HG02798 (cell line): ENCODE results near the gene UBA1.

Experiments
- ATAC-seq: cut with Tn5 transposase; IDR thresholded peaks from one replicate; pipeline ENCODE4 v1.9.1; 2021; ENCODE audit warnings: mild to moderate bottlenecking; ENCODE audit not compliant: unreplicated experiment, poor library complexity

UBA1 gene

DNA sequence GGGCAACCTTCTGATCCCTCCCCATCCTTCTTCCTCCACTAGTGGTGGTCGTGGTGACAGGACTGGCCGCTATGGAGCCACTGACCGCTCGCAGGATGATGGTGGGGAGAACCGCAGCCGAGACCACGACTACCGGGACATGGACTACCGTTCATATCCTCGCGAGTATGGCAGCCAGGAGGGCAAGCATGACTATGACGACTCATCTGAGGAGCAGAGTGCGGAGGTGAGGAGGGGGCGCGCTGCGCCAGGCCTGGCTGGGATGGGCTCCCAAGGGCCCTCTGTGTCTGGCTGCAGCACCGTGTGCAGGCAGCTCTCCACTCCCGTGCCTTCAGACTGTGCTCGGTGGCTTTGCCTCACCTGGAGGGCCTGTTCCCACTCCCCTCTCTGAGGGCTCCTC is 24.4 kb upstream of the UBA1 start:
- ATAC-seq, result no peak

DNA sequence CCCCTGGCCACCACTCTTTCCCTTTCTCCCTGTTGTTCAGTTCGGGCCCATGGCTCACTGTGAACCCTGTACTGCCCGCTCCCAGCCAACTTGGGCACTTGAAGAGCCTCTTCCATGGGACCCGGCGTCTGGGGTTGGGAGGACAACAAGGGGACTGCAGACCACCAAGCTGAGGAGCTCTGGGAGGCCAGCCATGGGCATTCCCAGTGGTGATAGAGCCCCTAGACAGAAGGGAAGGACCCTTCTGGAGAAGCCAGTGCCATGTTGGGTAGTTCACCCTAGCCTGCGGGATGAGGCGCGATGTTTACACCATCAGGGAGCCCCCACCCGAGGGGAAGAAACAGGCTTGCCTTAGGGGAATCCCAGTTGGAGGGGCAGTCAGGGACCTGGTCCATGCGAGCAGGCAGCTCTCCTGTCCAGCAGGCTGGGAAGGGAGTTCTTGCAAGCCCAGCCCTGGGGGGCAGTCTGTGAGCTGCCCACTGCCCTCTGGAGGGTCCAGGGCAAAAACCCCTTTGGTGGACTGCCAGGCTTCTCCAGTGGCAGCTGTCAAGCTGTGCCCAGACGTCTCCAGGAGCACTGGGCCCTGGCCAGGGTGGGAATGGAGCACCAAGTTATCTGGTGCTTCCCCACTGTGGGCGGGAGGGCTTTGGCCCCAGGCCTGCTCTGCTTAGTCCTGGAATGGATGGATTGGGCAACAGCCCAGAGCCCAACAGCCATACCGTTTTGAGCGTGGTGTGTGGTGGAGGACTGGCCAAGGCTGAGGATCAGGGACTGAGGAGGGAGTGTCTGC is 23.7 kb upstream of the UBA1 start:
- ATAC-seq, result no peak

GRCh38 chrX:47170861-47171692 is 22.6 kb upstream of the UBA1 start:
- no peak for ATAC-seq

DNA sequence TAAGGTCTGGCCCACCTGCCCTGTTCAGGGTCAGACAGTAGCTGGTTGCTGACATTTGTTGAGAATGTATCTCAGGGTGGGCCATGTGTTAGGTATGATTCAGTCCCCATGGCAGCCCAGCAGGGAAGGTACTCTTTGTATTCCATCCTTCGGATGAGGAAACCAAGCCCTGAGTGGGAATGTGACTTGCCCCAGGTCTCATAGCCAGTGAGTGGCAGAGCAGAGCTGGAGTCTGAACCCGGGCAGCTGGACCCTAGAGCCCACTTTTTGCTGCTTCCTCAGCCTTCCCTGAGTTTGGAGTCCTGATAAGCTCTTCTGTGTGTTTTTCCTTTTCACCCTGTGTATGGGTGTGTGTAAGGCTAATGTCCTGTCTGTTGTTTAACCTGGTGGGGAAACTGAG is 21.6 kb upstream of the UBA1 start:
- ATAC-seq, result no peak

GRCh38 chrX:47172549-47172948 is 21.1 kb upstream of the UBA1 start:
- no peak for ATAC-seq

DNA sequence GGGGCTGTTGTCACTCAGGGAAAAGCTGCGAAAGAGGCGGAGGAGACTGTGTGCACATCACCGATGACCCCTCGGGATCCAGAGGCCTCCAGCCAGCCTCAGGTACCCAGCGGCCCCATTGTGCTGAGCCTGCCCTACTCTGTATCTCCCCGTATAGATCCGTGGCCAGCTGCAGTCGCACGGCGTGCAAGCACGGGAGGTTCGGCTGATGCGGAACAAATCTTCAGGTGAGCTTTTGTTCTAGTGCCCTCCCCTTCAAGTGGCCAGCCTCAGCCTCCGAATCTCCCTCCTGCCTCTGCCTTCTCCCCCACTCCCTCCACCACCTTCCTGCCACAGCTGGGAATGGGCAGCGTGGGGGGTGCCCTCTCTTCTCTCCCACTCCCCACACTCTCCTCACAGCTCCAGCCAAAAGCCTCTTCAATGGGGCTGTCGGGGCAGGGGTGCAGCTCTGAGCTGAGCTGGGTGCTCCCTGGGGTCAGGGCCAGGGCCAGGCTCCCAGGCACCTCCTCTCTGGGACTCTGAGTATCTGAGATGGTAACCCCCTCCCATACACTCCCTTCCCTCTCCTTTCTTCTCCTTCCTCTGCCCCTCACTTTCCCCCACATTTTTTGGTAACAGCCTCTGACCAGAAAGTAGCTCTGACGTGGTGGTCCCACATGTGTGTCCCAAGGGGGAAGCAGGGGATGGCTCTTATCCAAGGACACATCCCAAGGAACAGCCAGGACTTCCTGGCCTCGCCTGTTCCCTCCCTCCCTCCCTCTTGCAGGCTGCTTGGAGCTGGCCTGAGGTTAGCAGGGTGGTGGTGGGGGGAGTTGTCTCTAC is 20.4 kb upstream of the UBA1 start:
- no peak for ATAC-seq

- ATAC-seq, result no peak
These were observed 19.3 kb upstream of the UBA1 start for GRCh38 chrX:47174376-47174775.

GRCh38 chrX:47174846-47175587 is 18.6 kb upstream of the UBA1 start:
- no peak for ATAC-seq

DNA sequence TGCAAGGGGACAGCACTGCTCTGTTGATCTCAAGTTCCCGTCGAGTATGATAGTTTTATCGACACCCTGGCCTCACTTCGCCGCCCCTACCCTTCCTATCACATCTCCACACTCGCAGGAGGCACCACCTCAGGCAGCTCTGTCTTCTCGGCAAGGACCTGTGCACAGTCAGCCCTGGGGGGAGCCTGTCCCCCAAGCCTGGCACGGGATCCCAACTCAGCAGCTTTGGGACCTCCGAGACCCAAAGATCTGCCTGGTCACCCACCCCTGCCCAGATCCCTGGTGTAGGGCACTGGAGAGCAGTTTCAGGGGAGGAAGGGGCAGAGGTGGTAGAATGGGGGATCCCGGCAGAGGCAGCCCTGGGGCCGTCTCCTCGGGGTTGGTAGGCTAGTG is 18.0 kb upstream of the UBA1 start:
- no peak for ATAC-seq

DNA sequence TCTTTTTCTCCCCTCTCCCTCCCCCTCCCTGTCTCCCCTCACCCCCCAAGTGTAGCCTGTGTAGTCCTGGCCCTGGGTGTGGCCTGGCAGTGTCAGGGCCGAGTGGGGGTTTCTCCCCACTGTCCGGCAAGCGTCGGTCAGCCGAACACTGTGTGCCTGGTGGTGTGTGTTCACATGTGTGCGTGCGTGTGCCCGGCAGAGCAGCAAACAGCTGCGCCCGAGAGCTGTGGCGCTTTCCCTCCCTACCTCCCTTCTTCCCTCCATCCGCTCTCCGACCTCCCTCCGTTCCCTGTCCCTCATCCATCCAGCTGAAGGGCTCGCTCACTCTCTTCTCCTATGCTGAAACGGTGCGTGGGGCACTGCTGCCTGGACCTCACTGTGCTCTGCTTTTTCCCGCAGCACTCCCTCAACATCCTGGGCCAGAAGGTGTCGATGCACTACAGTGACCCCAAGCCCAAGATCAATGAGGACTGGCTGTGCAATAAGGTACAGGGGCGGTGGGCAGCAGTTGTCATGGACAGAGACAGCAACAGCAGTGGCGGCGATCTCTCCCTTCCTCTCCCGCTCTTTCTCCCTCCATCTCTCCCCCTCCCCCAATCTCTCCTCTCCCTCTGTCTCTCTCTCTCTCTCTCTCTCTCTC is 17.4 kb upstream of the UBA1 start:
- no peak for ATAC-seq

DNA sequence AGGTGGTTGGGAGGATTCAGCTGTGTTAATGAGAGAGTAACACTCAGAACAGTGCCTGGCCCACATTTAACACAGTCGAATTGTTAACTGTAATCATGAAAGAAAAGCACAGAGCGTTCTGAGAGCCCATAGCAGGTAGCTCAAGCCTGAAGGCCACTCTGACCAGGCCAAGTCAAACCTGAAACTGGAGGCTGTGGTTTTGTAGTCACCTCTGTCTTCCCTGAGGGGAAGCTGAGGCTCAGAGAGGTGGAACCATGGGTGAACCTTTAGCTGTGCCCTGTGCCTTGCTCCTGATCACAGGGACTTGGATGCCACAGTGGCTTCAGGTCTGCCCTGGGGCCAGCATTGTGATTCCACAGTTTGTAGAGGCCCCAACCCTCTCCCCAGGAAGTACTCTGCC is 16.6 kb upstream of the UBA1 start:
- ATAC-seq, result no peak

DNA sequence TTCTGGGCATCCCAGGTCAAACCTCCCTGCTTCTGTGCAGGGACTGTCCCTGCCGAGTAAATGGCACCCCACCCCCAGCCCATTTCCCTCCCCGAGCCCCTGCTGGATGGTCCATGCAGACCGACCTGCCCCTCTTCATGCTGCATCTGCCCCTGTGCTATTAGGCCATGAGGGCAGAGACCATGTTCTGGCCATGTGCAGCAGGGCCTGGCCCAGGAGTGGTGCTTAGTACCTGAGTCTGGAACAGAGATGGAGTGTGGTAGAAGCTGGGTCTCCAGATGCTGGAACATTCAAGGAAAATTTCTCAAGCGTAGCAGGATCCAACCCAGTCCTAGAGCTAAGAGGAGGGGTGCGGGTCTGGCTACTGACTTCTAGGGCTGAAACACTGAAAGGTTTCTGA is 15.3 kb upstream of the UBA1 start:
- no peak for ATAC-seq

DNA sequence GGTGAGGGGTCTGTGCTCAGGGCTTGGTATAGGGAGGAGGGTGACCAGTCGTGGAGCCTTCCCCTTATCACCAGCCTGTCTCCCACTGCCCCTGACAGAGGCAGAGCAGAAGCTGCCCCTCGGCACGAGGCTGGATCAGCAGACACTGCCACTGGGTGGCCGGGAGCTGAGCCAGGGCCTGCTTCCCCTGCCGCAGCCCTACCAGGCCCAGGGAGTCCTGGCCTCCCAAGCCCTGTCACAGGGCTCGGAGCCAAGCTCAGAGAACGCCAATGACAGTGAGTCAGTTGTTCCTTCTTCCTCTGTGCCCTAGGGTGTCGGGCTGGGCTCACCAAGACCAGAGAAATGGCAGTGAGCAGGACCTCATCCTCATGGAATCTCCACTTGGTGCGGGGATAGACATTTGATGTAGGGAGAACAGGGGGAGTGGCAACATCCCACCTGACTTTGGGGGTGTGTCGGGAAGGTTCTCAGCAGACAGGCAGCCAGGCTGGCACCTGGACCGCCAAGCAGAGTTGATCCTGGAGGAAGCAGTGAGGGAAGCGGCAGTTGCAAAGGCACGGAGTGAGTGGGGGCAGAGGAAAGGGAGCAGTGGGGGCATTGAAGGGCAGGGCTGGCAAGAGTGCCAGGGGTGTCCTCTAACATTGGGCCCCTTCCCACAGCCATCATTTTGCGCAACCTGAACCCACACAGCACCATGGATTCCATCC is 14.3 kb upstream of the UBA1 start:
- ATAC-seq, result no peak

DNA sequence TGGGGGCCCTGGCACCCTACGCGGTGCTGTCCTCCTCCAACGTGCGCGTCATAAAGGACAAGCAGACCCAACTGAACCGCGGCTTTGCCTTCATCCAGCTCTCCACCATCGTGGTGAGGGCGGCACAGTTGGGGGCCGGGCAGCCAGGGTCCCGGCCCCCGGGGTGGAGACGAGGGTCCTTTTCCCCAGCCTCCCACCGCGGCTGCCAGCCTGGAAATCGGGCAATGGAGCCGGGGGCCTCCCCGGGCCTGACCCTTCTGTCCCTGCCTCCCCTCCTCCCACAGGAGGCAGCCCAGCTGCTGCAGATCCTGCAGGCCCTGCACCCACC is 13.7 kb upstream of the UBA1 start:
- no peak for ATAC-seq

- ATAC-seq, result no peak
These were observed 13.3 kb upstream of the UBA1 start for GRCh38 chrX:47180346-47180745.

DNA sequence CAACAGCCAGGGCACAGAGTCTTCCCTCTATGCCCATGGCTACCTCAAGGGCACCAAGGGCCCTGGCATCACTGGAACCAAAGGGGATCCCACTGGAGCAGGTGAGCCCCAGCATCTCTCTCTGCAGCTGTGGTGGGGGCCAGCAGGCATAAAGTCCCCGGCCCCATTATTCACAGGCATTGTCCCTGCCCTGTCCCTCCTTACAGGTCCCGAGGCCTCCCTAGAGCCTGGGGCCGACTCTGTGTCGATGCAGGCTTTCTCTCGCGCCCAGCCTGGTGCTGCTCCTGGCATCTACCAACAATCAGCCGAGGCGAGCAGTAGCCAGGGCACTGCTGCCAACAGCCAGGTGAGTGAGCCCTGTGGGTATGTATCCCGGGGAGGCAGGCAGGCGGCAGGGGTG is 12.3 kb upstream of the UBA1 start:
- ATAC-seq, result no peak

DNA sequence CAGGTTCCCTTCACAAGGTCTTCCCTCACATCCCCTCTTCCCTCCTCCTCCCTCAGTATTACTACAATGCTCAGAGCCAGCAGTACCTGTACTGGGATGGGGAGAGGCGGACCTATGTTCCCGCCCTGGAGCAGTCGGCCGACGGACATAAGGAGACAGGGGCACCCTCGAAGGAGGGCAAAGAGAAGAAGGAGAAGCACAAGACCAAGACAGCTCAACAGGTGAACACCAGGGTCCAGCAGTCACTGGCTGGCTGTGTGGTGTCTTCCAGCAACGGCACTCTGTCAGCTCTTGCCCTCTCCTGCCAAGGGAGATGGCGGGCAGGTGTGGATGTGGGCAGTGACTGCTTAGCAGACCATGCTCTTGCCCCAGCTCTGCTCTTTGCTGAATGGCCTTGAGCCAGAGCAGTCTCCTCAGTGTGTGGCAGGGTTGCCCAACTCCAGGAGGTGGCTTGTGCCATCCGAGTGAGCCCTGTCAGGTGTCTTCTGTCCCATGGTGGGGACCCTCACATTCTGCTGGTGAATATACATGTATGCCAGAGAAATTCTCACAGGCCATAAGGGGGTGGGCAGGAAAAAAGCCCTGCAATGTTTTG is 11.4 kb upstream of the UBA1 start:
- ATAC-seq, result no peak

GRCh38 chrX:47184486-47184885 is 9.1 kb upstream of the UBA1 start:
- no peak for ATAC-seq

DNA sequence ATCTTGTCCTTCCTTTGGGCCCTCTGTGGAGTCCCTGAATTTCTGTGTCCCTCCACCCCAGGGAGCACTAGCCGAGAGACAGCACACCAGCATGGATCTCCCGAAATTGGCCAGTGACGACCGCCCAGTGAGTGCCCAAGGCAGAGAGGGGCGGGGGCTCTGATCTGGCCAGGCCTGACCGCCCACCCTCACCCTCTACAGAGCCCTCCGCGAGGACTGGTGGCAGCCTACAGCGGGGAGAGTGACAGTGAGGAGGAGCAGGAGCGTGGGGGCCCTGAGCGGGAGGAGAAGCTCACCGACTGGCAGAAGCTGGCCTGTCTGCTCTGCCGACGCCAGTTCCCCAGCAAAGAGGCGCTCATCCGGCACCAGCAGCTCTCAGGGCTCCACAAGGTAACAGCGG is 8.4 kb upstream of the UBA1 start:
- no peak for ATAC-seq
